Left lung (tissue), 10 donors: ENCODE data around the gene TCFL5. TPM values are rescaled to one million over a fixed set of nuclear protein-coding genes. Genes with fewer than 3 reads are reported as not detected.

Experiments used
- ATAC-seq: fragments of 200-7000 bp; cut with Tn5 transposase; one replicate; pipeline ENCODE4 v1.9.1; 2020; ENCODE audit warnings: moderate library complexity
- DNase-seq, 4 donors: peaks; one replicate each; pipeline ENCODE4 v3.0.0-alpha.2; 2013 to 2020
- H3K27ac ChIP-seq, 2 donors: fragments of 200-600 bp; sonication (generic) in 1 of 2; one replicate each; pipeline versions ENCODE4 v1.5.0 to v1.8.0; 2020 to 2021
- H3K27me3 ChIP-seq, 2 donors: fragments of 200-600 bp; sonication (generic) in 1 of 2; one replicate each; pipeline versions ENCODE4 v1.5.0 to v1.8.0; 2020 to 2021
- H3K36me3 ChIP-seq, 2 donors: fragments of 200-600 bp; sonication (generic) in 1 of 2; one replicate each; pipeline versions ENCODE4 v1.5.0 to v1.8.0; 2020 to 2021
- H3K4me1 ChIP-seq, 2 donors: fragments of 200-600 bp; one replicate each; pipeline ENCODE4 v1.8.0; 2021
- H3K4me3 ChIP-seq, 2 donors: fragments of 200-600 bp; sonication (generic) in 1 of 2; one replicate each; pipeline versions ENCODE4 v1.5.0 to v1.8.0; 2020 to 2021; ENCODE audit warnings: mild to moderate bottlenecking in 1 of 2
- H3K9me3 ChIP-seq, 2 donors: fragments of 200-600 bp; sonication (generic) in 1 of 2; one replicate each; pipeline versions ENCODE4 v1.5.0 to v1.8.0; 2020 to 2021
- intact Hi-C, 2 donors: fragments of 100-400 bp; cut with DNase I; formaldehyde crosslinking; loops; one replicate each; pipeline versions ENCODE4 v1.11.2 to v1.14.2; 2022
- polyA plus RNA-seq, 6 donors: library from polyadenylated mRNA; unstranded; fragments of 120-200 nt; gene quantifications; one replicate each; pipeline ENCODE4 v1.2.1, GENCODE V29; 2013; ENCODE audit not compliant: insufficient read length in 6 of 6
- total RNA-seq, 2 donors: library from RNA; stranded (reverse); fragmentation: NEBNext Ultra II Directional; extraction: Animal tissue kit (Norgen Biotek cat#: 25700); gene quantifications; one replicate each; pipeline ENCODE4 v1.2.1, GENCODE V29; 2021
- TF ChIP-seq, protein P1 (sequence below), 2 donors: fragments of 200-600 bp; sonication (generic) in 1 of 2; IDR thresholded peaks; one replicate each; pipeline versions ENCODE4 v1.5.0 to v1.8.0; 2021; ENCODE audit warnings: antibody characterized with exemption in 2 of 2
- donor health status: DM: no; HTN: yes; CAD: no.
- donor health status: DM: no; HTN: no; CAD: no.

TCFL5 gene
- total and polyA plus RNA-seq, 8 donors = 7.4 to 13.7 (median 10.9) TPM

DNA sequence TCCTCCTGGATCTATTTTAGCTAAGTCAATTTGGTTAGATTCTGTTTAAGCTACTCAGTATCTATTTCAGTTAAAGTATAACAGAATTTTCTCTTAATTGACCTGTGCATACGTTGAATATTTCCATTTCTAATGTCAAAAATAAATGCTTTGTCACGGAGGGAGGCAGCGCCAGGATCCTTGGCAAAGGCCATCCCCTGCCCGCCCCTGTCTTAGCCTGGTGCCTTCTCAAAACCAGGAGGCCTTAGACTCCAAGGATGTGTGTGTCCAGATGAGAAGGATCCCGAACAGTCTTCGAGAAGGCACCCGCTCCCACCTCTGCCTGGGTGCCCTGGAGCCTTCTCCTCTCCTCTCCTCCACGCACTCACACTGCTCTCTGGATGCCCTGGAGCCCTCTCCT, 22.4 kb downstream of the TCFL5 start:
- TF ChIP-seq, protein P1, sequence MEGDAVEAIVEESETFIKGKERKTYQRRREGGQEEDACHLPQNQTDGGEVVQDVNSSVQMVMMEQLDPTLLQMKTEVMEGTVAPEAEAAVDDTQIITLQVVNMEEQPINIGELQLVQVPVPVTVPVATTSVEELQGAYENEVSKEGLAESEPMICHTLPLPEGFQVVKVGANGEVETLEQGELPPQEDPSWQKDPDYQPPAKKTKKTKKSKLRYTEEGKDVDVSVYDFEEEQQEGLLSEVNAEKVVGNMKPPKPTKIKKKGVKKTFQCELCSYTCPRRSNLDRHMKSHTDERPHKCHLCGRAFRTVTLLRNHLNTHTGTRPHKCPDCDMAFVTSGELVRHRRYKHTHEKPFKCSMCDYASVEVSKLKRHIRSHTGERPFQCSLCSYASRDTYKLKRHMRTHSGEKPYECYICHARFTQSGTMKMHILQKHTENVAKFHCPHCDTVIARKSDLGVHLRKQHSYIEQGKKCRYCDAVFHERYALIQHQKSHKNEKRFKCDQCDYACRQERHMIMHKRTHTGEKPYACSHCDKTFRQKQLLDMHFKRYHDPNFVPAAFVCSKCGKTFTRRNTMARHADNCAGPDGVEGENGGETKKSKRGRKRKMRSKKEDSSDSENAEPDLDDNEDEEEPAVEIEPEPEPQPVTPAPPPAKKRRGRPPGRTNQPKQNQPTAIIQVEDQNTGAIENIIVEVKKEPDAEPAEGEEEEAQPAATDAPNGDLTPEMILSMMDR (IDR thresholded peaks at IDR 0.05) = no peak
- no peak for ATAC-seq
- peak in 1 of 4 donors; percentile 20 for DNase-seq
- H3K4me1 ChIP-seq = peaks cover 0 to 7% of the 10 kb centered on the region in 2 donors
- H3K9me3 ChIP-seq = no peaks in the 10 kb centered on the region
- intact Hi-C loops = no loop called here
- H3K36me3 ChIP-seq = no peaks in the 10 kb centered on the region
- H3K27ac ChIP-seq = no peak overlapping the region
- no peak overlapping the region for H3K4me3 ChIP-seq
- peaks cover 0 to 9% of the 10 kb centered on the region in 2 donors for H3K27me3 ChIP-seq

DNA sequence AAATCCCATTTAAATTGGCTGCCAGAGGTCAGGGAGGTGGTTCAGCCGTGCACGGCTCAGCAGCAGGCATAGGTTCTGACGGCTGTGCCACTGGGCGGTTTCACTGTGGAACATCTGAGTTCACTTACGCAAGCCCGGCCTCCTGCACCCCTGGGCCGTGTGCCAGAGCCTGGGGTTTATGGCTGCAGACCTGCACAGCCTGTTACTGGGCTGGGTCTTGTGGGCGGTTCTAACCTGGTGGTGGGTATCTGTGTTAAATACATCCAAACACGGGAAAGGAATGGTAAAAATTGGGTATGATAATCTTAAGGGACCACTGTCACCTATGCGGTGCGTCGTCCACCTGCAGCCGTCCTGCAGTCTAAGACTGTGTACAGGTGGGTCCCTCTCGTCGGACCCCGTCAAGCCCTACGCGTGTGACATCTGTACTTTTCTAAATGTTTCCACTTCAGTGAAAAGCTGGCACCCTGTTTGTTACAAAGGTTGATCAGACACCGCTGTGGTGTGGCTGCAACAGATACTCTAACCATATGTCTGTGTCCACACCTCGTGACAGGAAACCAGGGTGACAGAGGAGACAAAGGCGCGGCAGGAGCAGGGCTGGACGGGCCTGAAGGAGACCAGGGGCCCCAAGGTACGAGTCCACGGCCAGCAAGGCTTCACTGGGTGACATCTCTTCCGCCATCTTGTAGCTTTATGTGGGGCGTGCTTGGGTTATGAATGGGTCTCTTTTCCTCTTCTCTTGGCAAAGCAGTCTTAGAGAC, 23.3 kb downstream of the TCFL5 start:
- no peak overlapping the region for H3K27ac ChIP-seq
- intact Hi-C loops = no loop called here
- H3K9me3 ChIP-seq = no peaks in the 10 kb centered on the region
- peak in 2 of 4 donors; percentile 59 to 73 for DNase-seq
- TF ChIP-seq, protein P1 (IDR thresholded peaks at IDR 0.05) = no peak
- peak; percentile 56 for ATAC-seq
- peaks cover 0 to 13% of the 10 kb centered on the region in 2 donors for H3K4me1 ChIP-seq
- peaks cover 0 to 9% of the 10 kb centered on the region in 2 donors for H3K27me3 ChIP-seq
- no peak overlapping the region for H3K4me3 ChIP-seq
- H3K36me3 ChIP-seq = no peaks in the 10 kb centered on the region

DNA sequence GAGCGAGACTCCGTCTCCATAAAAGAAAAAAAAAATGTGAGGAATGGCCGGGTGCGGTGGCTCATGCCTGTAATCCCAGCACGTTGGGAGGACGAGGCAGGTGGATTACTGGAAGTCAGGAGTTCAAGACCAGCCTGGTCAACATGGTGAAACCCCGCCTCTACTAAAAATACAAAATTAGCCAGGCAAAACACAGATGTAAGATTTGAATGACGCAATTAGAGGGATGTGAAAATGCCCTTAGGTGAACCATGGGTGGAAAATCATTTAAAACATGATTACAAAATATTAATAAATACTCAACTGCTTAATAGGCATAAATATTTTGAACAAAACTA, 23.9 kb downstream of the TCFL5 start:
- H3K36me3 ChIP-seq = no peaks in the 10 kb centered on the region
- no peak overlapping the region for H3K4me3 ChIP-seq
- H3K9me3 ChIP-seq = no peaks in the 10 kb centered on the region
- ATAC-seq (no peak), DNase-seq (peak in 1 of 4 donors; percentile 17)
- H3K27ac ChIP-seq = no peak overlapping the region
- H3K27me3 ChIP-seq = peaks cover 0 to 9% of the 10 kb centered on the region in 2 donors
- TF ChIP-seq, protein P1 (IDR thresholded peaks at IDR 0.05) = no peak
- intact Hi-C loops = no loop called here
- H3K4me1 ChIP-seq = peaks cover 0 to 19% of the 10 kb centered on the region in 2 donors

DNA sequence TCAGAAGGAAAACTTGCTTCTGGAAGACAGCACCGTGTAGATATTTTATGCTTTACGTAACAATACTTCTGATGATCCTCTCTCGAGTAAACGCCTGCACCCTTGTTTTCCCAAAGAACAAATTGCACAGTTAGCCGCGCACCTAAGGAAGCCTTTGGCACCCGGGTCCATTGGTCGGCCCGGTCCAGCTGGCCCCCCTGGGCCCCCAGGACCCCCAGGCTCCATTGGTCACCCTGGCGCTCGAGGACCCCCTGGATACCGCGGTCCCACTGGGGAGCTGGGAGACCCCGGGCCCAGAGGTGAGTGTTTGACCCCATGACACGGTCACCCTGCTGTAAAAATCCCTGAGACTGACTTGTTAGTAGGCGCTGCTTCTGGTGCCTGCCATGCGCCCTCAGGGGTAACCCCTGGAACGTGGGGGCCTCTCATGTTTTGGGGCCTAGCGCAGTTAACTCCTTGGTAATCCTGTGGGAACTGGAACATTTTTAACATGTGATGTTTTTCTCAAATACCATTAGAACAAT, 24.6 kb downstream of the TCFL5 start:
- ATAC-seq (no peak), DNase-seq (peak in 1 of 4 donors; percentile 53)
- Histone ChIP-seq H3K9me3 (no peaks in the 10 kb centered on the region), H3K27me3 (peaks cover 0 to 9% of the 10 kb centered on the region in 2 donors), H3K36me3 (no peaks in the 10 kb centered on the region), H3K27ac (no peak overlapping the region), H3K4me1 (peaks cover 3 to 26% of the 10 kb centered on the region in 2 donors), H3K4me3 (no peak overlapping the region)
- intact Hi-C loops = no loop called here
- TF ChIP-seq, protein P1 (IDR thresholded peaks at IDR 0.05) = no peak
